Bone marrow (tissue), 2 donors: Measurements from ENCODE around the gene MEGF10.

Source experiments
- DNase-seq, 2 donors: peaks; one replicate each; lab custom pipeline; 2025; lab: John Stamatoyannopoulos, UW

Gene MEGF10

DNA sequence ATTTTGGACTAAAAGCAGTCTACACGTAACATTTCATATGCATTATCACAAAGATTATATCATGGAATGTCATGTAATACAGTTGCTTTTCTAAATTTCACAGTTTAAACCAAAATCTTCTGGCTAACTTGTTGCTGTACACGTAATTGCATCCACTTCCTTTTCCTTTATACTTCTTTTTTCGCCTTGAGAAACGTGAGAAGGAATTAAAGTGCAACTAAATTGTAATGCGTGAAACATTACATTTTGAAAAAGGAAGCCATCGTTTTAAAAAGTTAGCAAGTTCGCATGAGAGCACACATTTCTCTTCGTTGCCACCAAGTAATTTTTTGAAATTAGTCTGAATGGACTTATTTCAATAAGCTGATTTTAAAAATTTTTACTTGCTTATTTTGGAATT is 80.0 kb downstream of the MEGF10 start:
- no peak for DNase-seq

DNA sequence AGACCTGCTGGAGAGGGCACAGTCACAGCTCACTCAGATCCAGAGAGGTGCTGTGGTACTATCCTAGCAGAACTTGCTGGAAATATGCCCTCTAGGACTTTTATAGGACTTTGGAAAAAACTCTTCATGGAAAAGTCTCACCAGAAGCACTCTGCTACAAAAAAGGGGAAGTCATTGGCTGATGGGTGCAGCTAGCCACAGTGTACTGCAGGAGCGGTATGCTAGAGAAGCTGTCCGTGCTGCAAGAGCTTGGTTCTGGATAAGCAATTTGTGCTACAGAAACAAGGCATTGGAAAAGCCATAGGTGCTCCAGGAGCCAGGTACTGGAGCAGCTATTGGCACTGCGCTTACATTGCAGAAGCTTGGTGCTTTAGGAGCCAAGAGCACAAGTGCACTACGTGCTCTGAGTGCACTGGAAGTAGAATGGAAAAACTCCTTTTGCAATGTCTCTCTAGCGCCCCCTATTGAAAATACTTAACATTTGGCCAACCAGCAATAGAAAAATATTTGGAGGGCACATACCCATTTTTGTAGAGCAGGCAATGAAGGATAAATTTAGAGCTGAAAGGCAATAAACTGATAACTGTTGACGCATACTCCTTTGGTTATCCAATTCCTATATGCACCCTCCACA is 83.4 kb downstream of the MEGF10 start:
- no peak for DNase-seq

DNA sequence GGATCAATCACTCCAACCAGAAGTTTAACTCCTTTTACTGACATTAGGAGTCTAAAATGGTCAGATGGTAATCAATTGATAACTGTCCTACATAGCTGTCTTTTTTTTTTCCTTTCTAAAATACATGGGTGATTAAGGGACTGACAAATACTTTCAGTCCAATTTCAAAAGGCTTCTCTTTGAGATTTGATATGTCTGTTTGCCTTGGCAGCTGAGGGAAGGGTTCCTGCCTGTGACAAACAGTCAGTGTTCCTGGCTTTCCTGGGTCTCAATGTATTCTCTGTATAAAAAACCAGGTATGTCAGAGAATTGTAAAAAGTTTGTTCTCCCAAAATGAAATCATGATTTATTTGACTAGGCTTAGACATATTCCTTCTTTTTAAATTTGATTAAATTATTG is 84.5 kb downstream of the MEGF10 start:
- no peak for DNase-seq

DNA sequence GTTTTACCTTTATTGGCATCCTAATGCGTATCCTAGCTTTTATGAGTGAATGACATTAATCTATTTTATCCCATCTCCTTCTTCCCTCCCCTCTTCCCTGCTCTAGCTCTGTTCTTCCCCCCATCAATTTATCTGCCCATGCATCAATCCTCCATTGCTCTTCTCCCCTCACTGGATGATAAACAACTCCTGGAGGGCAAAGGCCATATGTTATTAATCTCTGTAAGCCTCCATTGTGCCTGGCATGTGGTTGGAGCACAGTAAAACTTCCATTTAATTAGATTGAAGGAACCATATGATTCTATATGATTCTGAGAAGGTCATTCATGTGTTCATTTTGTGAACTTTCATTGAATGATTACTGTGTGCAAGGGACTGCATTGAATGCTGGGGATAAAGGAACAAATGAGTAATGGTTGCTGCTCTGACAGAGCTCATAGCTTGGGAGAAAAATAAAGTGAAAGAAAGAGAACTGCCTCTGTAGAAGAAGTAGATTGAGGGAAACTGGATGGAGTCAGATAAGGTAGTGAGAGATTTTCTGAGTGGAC is 85.0 kb downstream of the MEGF10 start:
- DNase-seq, result no peak

DNA sequence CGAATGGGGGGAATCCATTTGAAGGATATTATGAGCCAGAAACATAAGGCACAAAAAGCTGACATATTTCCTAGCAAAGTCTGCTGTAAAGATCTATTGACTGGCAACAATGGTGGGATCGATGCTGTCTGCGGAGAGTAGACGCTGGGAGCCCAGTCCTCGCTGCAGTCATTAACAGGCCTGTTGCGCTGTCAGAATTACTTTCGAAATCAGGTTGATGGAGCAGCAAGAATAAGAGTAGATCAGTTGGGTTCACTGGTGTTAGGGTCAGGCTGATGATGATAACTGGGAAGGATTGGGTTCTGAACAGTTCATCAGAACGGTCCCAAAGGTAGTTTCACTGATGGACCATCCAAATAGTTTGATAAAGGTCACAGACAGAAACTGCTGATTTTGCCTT is 87.1 kb downstream of the MEGF10 start:
- no peak for DNase-seq

DNA sequence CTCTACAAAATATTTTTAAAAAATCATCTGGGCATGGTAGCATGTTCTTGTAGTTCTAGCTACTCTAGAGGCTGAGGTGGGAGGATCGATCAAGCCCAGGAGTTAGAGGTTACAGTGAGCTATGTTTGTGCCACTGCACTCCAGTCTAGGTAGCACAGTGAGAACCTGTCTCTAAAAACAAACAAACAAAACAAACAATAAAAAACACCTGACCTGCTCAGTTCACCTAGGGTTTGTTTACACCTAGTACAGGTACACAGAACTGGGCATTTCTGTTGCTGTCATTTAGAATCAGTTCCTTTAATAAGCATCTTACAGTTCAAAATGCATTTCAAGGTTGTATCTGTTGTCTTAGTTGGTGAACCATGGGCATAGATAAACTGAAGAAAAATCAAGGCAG is 95.3 kb downstream of the MEGF10 start:
- no peak for DNase-seq

DNA sequence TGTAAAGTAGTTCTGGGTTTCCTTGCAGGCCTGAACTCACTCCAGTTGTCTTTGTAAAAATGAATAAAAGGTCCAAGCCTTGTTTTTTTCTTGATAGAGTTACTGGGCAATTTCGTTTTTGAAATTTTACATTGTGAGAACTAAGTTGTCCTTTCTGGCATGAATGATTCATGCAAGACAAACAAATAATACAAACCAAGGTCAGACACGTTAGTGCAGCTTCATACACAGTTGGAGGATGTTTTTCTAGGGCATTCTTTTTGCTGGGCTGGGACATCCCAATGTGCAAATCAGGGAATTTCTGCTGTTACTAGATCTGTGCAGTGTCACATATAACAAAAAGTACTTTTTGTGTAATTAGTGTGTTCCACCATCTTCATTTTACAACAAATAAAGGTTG is 96.0 kb downstream of the MEGF10 start:
- DNase-seq, result no peak

DNA sequence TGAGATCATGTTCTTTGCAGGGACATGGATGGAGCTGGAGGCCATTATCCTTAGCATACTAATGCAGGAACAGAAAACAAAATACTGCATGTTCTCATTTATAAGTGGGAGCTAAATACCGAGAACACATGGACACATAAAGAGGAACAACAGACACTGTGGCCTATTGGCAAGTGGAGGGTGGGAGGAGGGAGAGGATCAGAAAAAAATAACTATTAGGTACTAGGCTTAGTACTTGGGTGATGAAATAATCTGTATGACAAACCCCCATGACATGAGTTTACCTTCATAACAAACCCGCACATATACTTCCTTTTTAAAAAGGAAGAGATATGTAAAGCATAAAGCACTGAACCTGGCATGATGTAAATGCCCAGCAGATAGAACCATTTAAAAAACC is 99.0 kb downstream of the MEGF10 start:
- no peak for DNase-seq

DNA sequence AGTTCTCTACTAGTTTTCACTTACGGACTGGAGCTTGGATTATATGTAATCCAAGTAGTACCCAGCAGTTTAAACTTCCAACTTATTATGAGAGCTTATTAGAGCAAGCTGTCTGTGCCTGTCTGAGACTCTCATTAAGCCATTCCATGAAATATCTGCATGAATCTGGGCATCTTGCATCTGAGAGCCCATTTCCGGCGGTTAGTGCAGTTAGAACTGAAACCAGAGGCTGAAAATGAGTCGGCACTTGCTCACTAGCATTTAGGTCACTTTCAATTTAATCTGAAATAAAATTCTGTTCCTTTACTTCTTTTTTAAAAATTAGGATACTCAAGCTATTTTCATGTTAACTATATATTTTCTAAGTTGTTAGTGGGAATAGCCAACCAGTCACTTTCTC is 102.2 kb downstream of the MEGF10 start:
- no peak for DNase-seq

DNA sequence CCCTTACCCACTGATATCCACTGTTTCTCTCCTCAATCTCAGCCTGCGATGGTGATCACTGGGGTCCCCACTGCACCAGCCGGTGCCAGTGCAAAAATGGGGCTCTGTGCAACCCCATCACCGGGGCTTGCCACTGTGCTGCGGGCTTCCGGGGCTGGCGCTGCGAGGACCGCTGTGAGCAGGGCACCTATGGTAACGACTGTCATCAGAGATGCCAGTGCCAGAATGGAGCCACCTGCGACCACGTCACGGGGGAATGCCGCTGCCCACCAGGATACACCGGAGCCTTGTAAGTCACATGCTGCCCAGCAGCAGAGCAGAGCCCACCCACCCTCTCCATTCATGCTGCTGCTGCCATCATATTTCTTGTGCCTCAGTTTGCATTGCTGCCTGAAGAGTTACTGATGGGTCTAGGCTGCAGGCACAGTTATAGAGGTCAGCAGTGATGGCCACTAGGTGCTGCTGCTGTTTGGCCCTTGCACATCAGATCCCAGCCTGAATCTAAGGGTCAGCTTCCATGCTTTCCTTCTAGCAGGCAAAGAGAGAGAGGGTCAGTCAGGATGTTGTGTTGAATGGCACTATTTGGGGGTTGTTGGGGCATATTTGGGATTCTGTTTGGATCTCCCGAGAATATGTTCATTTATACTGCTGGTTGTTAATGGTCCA is 106.0 kb downstream of the MEGF10 start:
- no peak for DNase-seq

DNA sequence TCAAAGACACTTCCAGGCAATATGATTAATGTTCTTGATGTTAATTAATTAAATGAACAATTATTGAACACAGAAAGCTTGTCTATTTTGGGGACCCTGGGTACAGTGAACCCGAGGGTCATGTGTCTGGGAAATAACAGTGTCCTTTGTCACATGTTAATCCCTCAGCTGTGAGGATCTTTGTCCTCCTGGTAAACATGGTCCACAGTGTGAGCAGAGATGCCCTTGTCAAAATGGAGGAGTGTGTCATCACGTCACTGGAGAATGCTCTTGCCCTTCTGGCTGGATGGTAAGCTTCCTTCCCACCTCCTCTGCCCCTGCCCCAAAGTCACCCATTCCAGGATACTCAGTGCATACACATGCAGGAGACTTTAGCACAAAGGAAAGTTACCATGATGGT is 107.9 kb downstream of the MEGF10 start:
- DNase-seq, result no peak

DNA sequence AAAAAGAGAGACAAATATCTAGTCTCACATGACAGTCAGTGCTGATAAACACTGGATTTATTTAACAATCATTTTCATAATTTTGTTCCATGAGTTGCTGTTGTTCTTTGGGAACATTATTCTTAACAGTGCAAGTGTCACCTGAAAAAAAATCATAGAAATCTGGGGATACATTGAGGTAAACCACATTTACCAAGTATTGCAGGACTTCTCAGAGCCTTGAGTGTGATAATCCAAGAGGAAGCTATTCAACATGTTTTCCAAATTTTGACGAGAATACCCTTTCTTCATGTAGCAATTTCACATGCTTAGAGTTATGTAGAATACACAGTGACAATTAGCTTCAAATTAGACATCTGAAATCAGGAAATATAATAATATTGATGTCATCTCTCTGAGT is 108.5 kb downstream of the MEGF10 start:
- DNase-seq, result no peak

DNA sequence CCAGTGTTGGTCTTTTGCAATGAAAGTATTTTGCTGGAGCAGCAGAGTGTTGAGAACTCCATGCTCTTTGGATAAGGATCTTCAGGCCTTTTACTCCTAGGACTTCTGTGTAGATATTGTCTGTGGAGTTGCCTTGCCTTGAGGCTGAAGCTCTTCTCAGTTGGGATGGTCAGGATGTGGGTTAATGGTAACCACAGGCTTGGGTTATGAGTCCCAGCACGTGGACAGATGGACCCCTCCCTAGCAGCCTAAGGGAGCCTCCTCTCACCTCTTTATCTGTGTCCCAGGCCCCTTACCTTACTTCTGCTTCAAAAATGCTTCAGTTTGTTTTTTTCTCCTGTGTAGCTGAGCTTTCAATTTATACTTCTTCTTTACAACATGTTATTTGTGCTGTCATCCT is 109.9 kb downstream of the MEGF10 start:
- no peak for DNase-seq

DNA sequence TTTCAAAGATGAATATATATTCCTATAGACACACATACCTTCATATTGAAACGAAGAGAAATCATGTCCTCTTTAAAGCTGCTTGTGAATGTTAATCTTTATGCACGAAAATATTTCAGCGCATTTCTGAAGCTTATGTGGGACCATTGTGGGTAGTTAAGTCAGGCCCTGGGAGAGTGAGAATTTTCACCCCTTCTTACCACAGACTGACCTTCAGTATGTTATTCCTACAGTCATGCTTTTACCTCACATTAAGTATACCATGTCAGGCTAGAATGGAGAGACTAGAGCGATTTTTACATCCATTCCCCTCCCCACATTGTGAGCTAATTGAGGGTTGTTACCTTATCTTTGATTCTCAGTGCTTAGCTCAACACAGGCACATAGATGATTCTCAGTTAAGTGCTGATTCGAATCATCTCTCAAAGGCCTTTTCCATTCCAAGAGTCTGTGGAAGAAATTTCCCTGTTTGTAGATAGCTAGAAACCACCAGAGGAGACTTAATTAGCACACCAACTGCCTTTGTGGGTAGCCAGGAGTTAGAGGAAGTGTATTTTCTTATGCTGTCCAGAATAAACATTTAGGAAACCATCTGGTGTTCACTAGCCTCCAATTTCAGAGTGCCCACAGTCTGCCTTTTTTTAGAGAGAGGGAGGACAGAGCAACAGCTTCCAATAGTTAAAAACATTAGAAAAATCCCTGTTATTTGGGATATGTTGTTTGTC is 110.5 kb downstream of the MEGF10 start:
- DNase-seq, result no peak

DNA sequence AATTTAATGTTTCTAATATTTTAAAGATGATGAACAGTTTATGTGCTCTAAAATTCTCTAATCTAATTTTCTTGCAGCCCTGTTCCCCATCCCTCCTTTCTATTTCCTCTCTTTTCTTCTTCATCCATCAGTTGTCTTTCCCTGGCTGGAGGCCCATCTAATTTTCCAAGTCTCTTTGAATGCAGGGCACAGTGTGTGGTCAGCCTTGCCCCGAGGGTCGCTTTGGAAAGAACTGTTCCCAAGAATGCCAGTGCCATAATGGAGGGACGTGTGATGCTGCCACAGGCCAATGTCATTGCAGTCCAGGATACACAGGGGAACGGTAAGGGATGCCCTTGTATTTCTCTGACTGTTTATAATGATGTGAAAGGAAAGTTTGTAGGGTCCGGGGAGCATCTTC is 111.8 kb downstream of the MEGF10 start:
- DNase-seq, result no peak

DNA sequence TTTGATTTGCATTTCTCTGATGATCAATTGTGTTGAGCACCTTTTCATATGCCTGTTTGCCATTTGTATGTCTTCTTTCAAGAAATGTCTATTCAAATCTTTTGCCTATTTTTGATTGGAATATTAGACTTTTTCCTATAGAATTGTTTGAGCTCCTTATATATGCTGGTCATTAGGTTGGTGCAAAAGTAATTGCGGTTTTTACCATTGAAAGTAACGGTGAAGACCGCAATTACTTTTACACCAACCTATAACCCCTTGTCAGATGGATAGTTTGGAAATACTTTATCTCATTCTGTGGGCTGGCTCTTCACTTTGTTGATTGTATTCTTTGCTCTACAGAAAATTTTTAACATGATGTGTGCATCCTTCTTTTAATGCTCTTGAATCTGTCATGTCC is 113.6 kb downstream of the MEGF10 start:
- no peak for DNase-seq

DNA sequence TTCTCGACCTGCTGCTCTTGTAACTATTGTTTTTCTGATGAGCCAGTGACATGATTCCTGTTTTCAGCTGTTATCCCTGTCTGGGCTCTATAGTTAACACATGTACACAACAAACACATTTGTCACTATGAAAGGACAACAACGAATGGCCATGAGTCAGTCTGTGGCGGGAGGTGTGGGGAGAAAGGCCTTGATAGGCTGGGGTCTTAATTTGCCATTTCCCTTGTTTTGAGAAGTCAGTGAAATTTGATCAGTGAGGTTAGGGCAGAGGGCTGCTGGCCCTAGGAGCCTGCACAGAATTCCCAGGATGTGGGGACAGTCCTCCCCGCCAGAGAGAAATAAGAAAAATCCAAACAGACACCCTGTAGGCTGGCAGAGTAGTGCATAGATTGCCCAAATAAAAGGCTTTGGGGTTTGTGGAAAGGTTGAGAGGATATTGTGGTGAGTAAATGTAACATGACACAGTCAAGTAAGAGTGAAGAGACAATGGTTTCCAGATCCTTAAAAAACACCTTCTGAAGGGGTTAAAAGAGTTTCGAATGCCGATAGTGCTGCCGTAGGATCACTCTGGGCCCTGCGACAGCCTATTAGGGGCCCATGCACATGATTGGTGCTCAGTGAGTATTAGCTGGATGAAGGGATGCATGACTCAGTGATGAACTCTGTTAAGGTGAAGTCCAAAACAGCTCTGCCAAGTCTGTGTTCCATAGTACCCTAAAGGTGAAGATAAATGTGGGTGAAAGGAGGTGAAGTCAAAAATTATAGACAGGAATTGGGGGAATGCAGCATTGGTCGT is 115.9 kb downstream of the MEGF10 start:
- DNase-seq, result no peak

DNA sequence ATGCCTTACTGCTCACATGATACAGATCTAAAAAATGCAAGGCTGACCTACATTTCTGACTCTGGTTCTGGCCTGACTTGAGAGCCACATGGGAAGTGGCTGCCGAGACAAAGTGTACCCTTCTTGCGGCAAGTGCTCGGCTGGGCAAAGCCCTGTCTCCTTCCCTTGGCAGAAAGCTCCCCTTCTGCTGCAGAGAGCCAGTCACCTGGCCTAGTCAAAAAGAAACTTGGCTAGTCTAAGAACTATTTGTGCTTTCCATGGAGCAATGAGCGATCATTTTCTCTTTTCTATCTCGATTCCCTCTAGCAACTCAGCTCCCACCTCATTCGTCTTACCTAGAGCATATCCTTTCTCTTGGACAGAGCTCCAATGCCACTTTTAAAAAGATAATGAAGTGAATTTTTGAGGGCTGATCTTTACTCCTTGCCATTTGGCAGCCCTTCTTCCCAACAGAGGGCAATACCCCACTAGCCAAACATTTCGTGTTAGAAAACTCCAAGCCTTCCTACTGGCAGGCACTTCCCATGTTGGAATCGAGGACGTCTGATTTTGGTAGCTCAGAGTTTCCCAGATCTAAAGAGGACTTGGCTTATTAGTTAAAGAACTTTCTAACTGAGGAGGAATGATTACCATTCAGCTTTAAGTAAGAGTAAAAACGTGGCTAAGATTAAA is 118.8 kb downstream of the MEGF10 start:
- no peak for DNase-seq

DNA sequence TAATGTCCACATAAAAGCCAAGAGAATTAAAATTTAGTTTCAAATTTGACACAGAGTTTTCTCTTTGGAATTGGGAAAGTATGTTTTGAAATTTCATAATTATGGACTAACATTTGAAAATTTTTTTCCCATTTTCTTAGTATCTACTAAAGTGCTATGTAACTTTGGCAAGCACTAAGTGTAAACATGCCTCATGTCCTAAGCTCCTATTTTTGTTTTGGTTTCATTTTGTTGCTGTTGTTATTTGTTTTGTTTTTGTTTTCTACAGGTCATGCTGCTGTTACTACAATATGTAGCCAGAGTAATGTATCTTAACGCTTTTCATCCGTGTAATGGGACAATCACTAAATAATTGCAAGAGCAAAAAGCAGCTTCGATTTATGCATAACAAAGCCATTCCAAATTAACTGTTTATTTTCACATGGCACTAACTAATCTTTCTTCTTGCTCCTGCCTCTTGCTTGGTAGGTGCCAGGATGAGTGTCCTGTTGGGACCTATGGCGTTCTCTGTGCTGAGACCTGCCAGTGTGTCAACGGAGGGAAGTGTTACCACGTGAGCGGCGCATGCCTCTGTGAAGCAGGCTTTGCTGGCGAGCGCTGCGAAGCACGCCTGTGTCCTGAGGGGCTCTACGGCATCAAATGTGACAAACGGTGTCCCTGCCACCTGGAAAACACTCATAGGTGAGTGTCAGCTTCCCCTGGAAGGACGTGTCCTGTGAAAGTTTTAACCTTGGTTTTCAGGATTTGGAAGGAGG is 119.5 kb downstream of the MEGF10 start:
- no peak for DNase-seq

DNA sequence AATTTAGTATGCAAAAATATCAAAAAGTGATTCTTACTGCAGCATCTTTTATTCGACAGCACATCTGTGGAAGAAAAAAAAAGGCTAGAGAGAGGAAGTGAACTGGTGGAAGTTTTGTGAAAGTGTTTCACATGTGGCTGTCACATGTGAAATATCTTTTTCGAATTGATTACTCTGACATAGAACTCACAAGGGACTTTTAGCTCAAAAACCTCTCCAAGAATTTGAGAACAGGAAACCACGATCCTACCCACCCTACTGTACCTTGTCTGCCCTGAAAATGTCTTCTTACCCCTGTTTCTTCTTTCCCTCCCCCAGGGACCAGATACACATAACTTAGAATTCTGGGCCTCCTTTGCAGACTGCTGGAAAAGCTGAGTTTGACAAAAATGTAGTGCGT is 120.4 kb downstream of the MEGF10 start:
- no peak for DNase-seq

DNA sequence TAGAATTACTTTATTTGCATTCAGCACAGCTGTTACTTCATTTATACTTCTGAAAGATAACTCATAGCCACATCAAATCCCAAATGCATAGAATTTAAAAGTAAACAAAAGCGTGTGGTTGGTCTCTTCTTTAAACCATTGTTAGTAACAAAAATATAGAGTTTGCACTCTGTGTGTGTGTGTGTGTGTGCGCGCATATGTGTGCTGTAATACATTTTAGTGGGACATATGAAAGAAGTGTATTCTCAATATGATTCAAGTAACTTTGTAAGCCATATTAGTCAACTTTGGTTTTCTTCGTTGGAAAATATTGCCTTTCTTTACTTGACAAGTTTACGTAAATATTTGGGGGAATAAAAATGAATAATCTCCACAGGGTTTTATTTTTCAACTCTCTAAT is 120.8 kb downstream of the MEGF10 start:
- DNase-seq, result no peak
